ENCODE results near the gene PDXK.

The PDXK gene

GRCh38 chr21:43719748-43720538 lies 1.0 kb downstream of the PDXK start:
- peak overlapping the region; percentile 68 for H3K4me2 ChIP-seq (ENCODE audit: low read length)
- DNase-seq: peak in 1 of 2 donors; percentile 53
- no peaks in the 10 kb centered on the region for H3K9me3 ChIP-seq (ENCODE audit: insufficient read depth, low read depth, low read length)
- H3K79me1 ChIP-seq (ENCODE audit: low read length): peaks cover 13% of the 10 kb centered on the region
- no peak overlapping the region for H2BK12ac ChIP-seq (ENCODE audit: low read length)
- no peak overlapping the region for H2BK5ac ChIP-seq (ENCODE audit: low read depth, low read length, poor library complexity)
- H2BK120ac ChIP-seq (ENCODE audit: insufficient read depth, low read length, poor library complexity): peak overlapping the region; percentile 37
- peak overlapping the region; percentile 32 for H3K18ac ChIP-seq (ENCODE audit: low read length)
- peaks cover 17 to 21% of the 10 kb centered on the region in 2 experiments for H3K4me1 ChIP-seq (ENCODE audit: control insufficient read depth in 1 of 2, insufficient read depth in 2 of 2, low read length in 2 of 2)
- peak overlapping the region; percentile 31 for H4K12ac ChIP-seq (ENCODE audit: low read depth, low read length)
- peaks cover 7 to 11% of the 10 kb centered on the region in 2 experiments for H3K36me3 ChIP-seq (ENCODE audit: control insufficient read depth in 1 of 2, insufficient read depth in 2 of 2, low read length in 2 of 2)
- peak overlapping the region; percentile 93 for H3K4me3 ChIP-seq (ENCODE audit: low read depth, low read length)
- H3K23ac ChIP-seq (ENCODE audit: low read length): no peak overlapping the region
- H4K91ac ChIP-seq (ENCODE audit: low read depth, low read length): peak overlapping the region; percentile 80
- H3K79me2 ChIP-seq (ENCODE audit: control insufficient read depth, insufficient read depth, low read length, poor library complexity): peaks cover 20% of the 10 kb centered on the region
- no peak overlapping the region for H3K27ac ChIP-seq (ENCODE audit: low read depth, low read length)
- peak overlapping the region; percentile 9 for H3K4ac ChIP-seq (ENCODE audit: low read depth, low read length)
- peak overlapping the region; percentile 8 for H2AK5ac ChIP-seq (ENCODE audit: low read length)
- peak overlapping the region; percentile 76 for H3K9ac ChIP-seq (ENCODE audit: low read length)
- no peaks in the 10 kb centered on the region for H3K27me3 ChIP-seq (ENCODE audit: insufficient read depth, low read length)
- no CpG with 5 or more reads among the region's 49 CpGs for WGBS (ENCODE audit: extremely low coverage, insufficient coverage, insufficient read length)
- H3K14ac ChIP-seq (ENCODE audit: low read length): peak overlapping the region; percentile 72
- H2AFZ ChIP-seq (ENCODE audit: insufficient read depth, low read length, poor library complexity): peak overlapping the region; percentile 68
- peak overlapping the region; percentile 91 for H4K8ac ChIP-seq (ENCODE audit: low read depth, low read length)

GRCh38 chr21:43720539-43721166 lies 1.7 kb downstream of the PDXK start:
- Histone ChIP-seq H2BK5ac (ENCODE audit: low read depth, low read length, poor library complexity) (no peak overlapping the region), H3K79me2 (ENCODE audit: control insufficient read depth, insufficient read depth, low read length, poor library complexity) (peaks cover 20% of the 10 kb centered on the region), H3K23ac (ENCODE audit: low read length) (no peak overlapping the region), H3K27ac (ENCODE audit: low read depth, low read length) (no peak overlapping the region), H3K4ac (ENCODE audit: low read depth, low read length) (peak overlapping the region; percentile 9), H4K8ac (ENCODE audit: low read depth, low read length) (no peak overlapping the region), H3K27me3 (ENCODE audit: insufficient read depth, low read length) (no peaks in the 10 kb centered on the region), H2AK5ac (ENCODE audit: low read length) (peak overlapping the region; percentile 16), H3K4me3 (ENCODE audit: low read depth, low read length) (peak overlapping the region; percentile 93), H3K14ac (ENCODE audit: low read length) (no peak overlapping the region), H4K12ac (ENCODE audit: low read depth, low read length) (no peak overlapping the region), H2BK12ac (ENCODE audit: low read length) (no peak overlapping the region), H3K9ac (ENCODE audit: low read length) (peak overlapping the region; percentile 36), H3K9me3 (ENCODE audit: insufficient read depth, low read depth, low read length) (no peaks in the 10 kb centered on the region), H3K4me1 (ENCODE audit: control insufficient read depth in 1 of 2, insufficient read depth in 2 of 2, low read length in 2 of 2) (peaks cover 17 to 21% of the 10 kb centered on the region in 2 experiments), H3K79me1 (ENCODE audit: low read length) (peaks cover 13% of the 10 kb centered on the region), H3K4me2 (ENCODE audit: low read length) (peak overlapping the region; percentile 68), H3K18ac (ENCODE audit: low read length) (peak overlapping the region; percentile 32), H4K91ac (ENCODE audit: low read depth, low read length) (no peak overlapping the region), H2AFZ (ENCODE audit: insufficient read depth, low read length, poor library complexity) (no peak overlapping the region), H2BK120ac (ENCODE audit: insufficient read depth, low read length, poor library complexity) (no peak overlapping the region), H3K36me3 (ENCODE audit: control insufficient read depth in 1 of 2, insufficient read depth in 2 of 2, low read length in 2 of 2) (peaks cover 7 to 11% of the 10 kb centered on the region in 2 experiments)
- no CpG with 5 or more reads among the region's 16 CpGs for whole genome bisulfite sequencing (ENCODE audit: extremely low coverage, insufficient coverage, insufficient read length)
- DNase-seq: no peak

- no peak overlapping the region for H2BK120ac ChIP-seq (ENCODE audit: insufficient read depth, low read length, poor library complexity)
- peaks cover 7 to 11% of the 10 kb centered on the region in 2 experiments for H3K36me3 ChIP-seq (ENCODE audit: control insufficient read depth in 1 of 2, insufficient read depth in 2 of 2, low read length in 2 of 2)
- no peak overlapping the region for H3K4me2 ChIP-seq (ENCODE audit: low read length)
- H4K12ac ChIP-seq (ENCODE audit: low read depth, low read length): no peak overlapping the region
- H2BK5ac ChIP-seq (ENCODE audit: low read depth, low read length, poor library complexity): no peak overlapping the region
- no peak overlapping the region for H3K27ac ChIP-seq (ENCODE audit: low read depth, low read length)
- H2AFZ ChIP-seq (ENCODE audit: insufficient read depth, low read length, poor library complexity): no peak overlapping the region
- H2BK12ac ChIP-seq (ENCODE audit: low read length): no peak overlapping the region
- H4K91ac ChIP-seq (ENCODE audit: low read depth, low read length): no peak overlapping the region
- no peaks in the 10 kb centered on the region for H3K9me3 ChIP-seq (ENCODE audit: insufficient read depth, low read depth, low read length)
- peak overlapping the region; percentile 14 for H3K4ac ChIP-seq (ENCODE audit: low read depth, low read length)
- WGBS (ENCODE audit: extremely low coverage, insufficient coverage, insufficient read length): no CpG with 5 or more reads among the region's 4 CpGs
- H3K18ac ChIP-seq (ENCODE audit: low read length): no peak overlapping the region
- H3K9ac ChIP-seq (ENCODE audit: low read length): no peak overlapping the region
- no peak overlapping the region for H3K23ac ChIP-seq (ENCODE audit: low read length)
- H3K79me1 ChIP-seq (ENCODE audit: low read length): peaks cover 13% of the 10 kb centered on the region
- no peak overlapping the region for H3K14ac ChIP-seq (ENCODE audit: low read length)
- peaks cover 20% of the 10 kb centered on the region for H3K79me2 ChIP-seq (ENCODE audit: control insufficient read depth, insufficient read depth, low read length, poor library complexity)
- DNase-seq: peak; percentile 41 to 77
- no peaks in the 10 kb centered on the region for H3K27me3 ChIP-seq (ENCODE audit: insufficient read depth, low read length)
- peaks cover 17 to 21% of the 10 kb centered on the region in 2 experiments for H3K4me1 ChIP-seq (ENCODE audit: control insufficient read depth in 1 of 2, insufficient read depth in 2 of 2, low read length in 2 of 2)
- no peak overlapping the region for H2AK5ac ChIP-seq (ENCODE audit: low read length)
- H3K4me3 ChIP-seq (ENCODE audit: low read depth, low read length): peak overlapping the region; percentile 4
- no peak overlapping the region for H4K8ac ChIP-seq (ENCODE audit: low read depth, low read length)
Observed at GRCh38 chr21:43721206-43721605, 2.3 kb downstream of the PDXK start.

GRCh38 chr21:43721939-43722338 lies 3.0 kb downstream of the PDXK start:
- H2BK5ac ChIP-seq (ENCODE audit: low read depth, low read length, poor library complexity): no peak overlapping the region

More at GRCh38 chr21:43721939-43722338, 3.0 kb downstream of the PDXK start:
- no peak overlapping the region for H3K4ac ChIP-seq (ENCODE audit: low read depth, low read length)
- H3K18ac ChIP-seq (ENCODE audit: low read length): no peak overlapping the region
- no peak overlapping the region for H3K23ac ChIP-seq (ENCODE audit: low read length)
- H3K27ac ChIP-seq (ENCODE audit: low read depth, low read length): no peak overlapping the region
- H4K12ac ChIP-seq (ENCODE audit: low read depth, low read length): no peak overlapping the region
- H3K9ac ChIP-seq (ENCODE audit: low read length): no peak overlapping the region
- H3K4me3 ChIP-seq (ENCODE audit: low read depth, low read length): no peak overlapping the region
- peaks cover 7 to 11% of the 10 kb centered on the region in 2 experiments for H3K36me3 ChIP-seq (ENCODE audit: control insufficient read depth in 1 of 2, insufficient read depth in 2 of 2, low read length in 2 of 2)
- no CpG with 5 or more reads among the region's 3 CpGs for WGBS (ENCODE audit: extremely low coverage, insufficient coverage, insufficient read length)
- H3K79me1 ChIP-seq (ENCODE audit: low read length): peaks cover 13% of the 10 kb centered on the region
- H4K91ac ChIP-seq (ENCODE audit: low read depth, low read length): no peak overlapping the region
- H3K79me2 ChIP-seq (ENCODE audit: control insufficient read depth, insufficient read depth, low read length, poor library complexity): peaks cover 20% of the 10 kb centered on the region
- H4K8ac ChIP-seq (ENCODE audit: low read depth, low read length): no peak overlapping the region
- H3K4me1 ChIP-seq (ENCODE audit: control insufficient read depth in 1 of 2, insufficient read depth in 2 of 2, low read length in 2 of 2): peaks cover 17 to 21% of the 10 kb centered on the region in 2 experiments
- no peak overlapping the region for H2AK5ac ChIP-seq (ENCODE audit: low read length)
- H3K4me2 ChIP-seq (ENCODE audit: low read length): no peak overlapping the region
- DNase-seq: no peak
- H2AFZ ChIP-seq (ENCODE audit: insufficient read depth, low read length, poor library complexity): no peak overlapping the region
- H3K27me3 ChIP-seq (ENCODE audit: insufficient read depth, low read length): no peaks in the 10 kb centered on the region
- no peak overlapping the region for H3K14ac ChIP-seq (ENCODE audit: low read length)
- H2BK12ac ChIP-seq (ENCODE audit: low read length): no peak overlapping the region
- no peak overlapping the region for H2BK120ac ChIP-seq (ENCODE audit: insufficient read depth, low read length, poor library complexity)
- H3K9me3 ChIP-seq (ENCODE audit: insufficient read depth, low read depth, low read length): peaks cover 2% of the 10 kb centered on the region
